GM19452 (cell line): ENCODE data around the gene MLN.
A peak's percentile ranks its signal among the peaks of the same experiment; 100 is the strongest.

ENCODE experiments used
- ATAC-seq: cut with Tn5 transposase; IDR thresholded peaks from one replicate; pipeline ENCODE4 v1.9.1; 2021; ENCODE audit not compliant: unreplicated experiment

The MLN gene

DNA sequence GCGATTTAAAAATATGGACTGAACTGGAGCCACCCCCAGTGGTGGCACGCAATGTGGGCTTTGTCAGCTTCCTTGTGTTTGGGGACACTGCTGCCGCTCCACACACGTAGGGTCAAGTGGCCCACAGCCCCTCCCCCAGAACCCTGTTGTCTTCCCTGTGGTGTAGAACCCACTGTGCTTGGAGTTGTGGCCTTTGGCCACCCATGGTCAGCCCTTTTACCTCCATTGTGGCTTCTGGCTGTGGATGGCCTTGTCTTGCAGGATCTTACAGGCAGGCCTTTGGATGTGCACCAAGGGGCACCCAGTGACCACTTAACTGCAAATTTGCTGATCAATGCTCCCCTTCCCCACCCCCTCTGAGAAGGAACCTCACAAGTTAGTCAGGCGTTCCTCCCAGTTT lies 12.9 kb downstream of the MLN start:
- ATAC-seq: no peak

DNA sequence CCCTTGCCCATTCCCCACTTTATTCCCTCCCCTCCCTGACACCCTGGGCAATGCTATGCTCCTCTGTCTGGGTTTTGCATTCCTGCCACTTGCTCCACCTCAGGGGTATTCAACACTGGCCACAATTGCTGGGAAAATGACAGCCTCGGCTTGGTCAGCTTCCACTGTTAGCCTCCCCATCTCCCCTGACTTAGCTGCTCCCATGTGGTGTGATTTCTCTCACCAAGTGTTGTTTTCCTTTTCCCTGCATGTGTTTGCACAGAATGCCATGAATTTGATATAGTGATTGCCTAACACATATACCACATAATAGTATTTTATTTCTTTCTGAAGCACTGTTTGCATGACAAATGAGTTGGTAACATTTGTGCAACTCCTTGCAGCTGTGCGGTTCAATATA lies 13.4 kb downstream of the MLN start:
- ATAC-seq: no peak

DNA sequence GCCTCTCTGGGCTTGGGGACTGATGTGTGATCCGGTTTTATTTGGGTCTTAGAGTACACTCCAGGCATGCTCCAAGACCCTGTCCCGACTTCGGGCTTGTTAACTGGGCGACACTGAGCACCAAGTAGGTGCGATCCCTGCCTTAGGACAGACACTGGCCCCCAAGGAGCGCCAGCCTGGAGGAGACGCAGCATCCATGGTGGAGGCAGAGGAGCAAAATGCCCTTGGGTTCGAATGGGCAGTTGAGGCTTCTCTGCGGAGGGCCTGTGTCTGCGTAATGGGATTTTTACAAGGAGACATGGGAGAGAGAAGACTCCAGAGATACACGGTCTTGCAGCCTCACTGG lies 14.3 kb downstream of the MLN start:
- no peak for ATAC-seq

DNA sequence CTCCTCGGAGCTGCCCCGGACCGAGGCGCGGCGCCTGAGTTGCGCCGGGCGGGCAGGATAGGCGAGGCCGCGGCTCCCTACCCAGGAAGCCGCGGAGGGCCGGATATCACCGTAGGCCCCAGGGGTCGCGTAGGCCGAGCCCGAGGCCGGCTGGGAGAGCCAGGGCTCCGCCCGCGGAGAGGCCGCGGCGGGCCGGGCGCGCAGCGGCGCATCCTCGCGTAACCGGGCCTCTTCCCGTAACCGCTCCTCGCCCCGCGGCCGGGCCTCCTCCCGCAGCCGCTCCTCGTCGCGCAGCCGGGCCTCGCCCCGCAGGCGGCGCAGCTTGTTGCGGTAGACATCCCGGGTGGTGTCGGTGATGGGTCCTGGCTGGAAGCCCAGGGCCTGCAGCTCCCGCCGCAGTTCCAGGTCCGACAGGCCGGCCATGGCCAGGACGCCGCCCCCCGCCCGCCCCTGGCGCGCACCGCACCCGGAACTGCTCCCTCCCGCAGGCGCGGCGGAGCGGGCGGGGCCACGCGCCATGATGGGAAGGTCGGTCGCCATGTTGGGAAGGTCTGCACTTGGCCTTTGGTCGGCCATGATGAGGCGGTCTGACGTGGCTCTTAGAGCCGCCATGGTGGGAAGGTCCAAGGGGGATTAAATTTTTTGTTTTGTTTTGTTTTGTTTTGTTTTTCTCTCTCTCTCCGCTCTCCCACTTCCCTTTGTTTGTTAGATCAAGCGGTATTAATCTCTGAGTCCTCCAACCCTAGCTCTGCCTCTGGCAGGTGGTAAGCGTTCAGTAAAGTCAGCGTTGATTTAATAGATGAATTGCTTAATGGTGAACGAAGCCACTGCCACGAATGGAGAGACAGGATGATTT lies 14.9 kb downstream of the MLN start, which contains the start of gene LEMD2:
Gene LEMD2, minus strand, starts transcription at position 437 of the 856 bp plus-strand sequence. Its CDS starts 14 bp downstream, at position 423.
- ATAC-seq: peak; percentile 85

DNA sequence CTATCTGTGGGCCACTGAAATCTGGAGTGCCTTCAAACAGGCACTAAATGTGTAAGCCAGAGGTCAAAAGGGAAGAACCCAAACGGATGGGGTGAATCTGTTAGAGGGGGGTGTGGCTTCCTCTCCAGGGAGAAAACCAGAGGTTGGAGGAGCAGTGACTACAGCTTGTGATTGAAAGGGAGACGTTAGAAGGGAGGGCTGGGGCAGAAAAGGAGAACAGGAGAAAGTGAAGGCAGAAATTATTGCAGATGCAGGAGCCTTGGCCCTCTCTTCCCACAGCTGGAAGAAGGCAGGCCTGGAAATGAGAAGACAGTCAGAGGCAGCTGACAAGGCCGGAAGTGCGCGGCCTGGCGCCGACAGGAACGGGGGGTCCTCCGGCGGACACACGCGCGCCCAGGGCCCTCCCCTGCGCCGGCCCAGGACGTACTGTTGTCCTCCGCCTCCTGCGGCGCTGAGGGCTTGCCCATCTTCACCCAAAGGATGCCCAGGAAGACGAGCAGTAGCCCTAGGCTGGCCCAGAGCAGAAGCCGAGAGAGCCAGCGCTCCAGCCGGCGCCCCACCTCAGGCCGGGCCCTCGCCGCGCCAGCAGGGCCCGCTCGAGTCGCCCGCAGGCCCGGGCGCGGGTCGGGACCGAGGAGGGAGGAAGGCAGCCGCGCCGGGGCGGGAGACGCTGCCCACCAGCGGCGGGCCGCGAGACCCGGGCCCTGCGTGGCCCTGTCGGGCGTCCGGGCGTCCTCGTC lies 15.7 kb downstream of the MLN start:
- peak; percentile 40 for ATAC-seq

DNA sequence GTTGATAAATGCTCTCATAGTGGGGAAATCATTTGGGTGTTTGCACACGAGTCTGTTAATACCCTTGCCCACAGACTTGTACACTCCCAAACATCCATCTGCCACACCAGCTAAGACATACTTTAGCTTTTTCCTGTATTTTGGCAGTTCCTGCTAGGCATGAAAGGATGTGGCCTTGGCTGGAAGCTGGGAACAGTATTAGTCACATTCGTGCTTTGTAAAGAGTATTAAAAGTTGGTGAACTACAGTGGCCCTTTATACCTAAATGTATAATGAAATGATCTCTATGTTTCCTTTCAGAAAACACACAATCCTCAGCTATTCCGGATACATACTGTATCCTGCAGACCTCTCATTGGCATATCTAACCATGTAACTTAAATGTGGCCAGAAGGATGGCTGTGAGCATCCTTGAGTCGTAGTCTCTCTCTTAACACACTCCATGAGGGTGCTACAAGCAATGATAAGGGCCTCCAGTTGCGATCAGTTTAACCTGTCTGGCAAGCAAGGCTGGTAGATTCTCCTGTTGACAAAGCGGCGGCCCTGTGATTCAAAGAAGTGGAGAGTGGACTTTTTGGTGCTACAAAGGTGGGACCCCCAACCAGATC lies 16.4 kb downstream of the MLN start:
- no peak for ATAC-seq

DNA sequence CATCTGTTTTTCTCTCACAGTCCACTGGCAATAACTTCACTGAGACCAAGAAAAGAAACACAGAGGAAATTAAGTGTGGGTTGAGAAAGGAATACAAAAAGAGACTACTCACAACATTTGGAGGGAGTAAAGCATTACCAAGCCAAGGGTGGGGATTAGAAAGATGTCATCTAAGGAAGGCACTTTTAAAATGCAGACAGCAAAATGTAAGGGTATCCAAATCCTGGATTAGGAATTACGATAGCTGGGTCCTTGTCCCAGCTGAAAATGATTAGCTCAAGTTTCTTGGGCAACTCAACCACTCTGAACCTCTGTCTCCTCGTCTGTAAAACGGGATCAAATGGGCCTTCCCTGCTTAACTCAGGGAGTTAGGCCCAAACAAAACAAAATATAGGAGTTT lies 17.1 kb downstream of the MLN start:
- no peak for ATAC-seq

DNA sequence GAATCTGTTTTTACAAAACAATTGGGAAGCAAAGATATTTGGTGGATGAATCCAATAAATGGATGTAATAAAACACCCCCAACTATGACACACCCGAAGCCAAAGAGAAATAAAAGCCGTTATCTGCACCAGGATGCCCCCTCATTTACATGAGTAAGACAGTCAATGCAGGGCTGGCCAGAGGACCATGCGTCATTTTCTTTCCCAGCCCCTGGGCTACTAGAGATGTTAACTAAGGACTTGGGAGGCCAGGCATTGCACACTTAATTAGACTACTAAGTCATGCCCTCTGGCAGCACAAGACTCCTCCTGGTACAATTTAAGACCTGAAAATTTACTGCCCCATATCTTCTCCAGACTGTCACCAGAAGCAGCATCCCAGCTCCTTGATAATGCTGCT lies 18.0 kb downstream of the MLN start:
- ATAC-seq: no peak

DNA sequence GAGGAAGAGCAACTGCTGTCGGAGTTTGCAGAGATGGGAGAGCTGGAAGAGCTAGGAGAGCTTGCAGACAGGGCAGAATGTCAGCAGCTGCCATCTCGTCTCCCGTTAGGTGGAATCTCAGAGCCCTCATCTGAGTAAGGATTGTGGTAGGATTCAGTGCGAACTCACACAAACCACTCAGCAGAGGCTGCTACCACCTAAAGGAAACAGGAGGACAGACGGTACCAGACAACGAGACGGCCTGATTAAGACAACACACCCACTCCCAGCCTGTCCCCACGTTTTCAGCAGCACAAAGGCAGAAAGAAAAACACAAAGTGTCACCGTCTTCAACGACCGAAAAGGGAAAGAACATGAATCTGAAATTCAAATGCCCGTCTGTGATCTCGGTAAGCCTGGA lies 19.0 kb downstream of the MLN start:
- ATAC-seq: no peak

DNA sequence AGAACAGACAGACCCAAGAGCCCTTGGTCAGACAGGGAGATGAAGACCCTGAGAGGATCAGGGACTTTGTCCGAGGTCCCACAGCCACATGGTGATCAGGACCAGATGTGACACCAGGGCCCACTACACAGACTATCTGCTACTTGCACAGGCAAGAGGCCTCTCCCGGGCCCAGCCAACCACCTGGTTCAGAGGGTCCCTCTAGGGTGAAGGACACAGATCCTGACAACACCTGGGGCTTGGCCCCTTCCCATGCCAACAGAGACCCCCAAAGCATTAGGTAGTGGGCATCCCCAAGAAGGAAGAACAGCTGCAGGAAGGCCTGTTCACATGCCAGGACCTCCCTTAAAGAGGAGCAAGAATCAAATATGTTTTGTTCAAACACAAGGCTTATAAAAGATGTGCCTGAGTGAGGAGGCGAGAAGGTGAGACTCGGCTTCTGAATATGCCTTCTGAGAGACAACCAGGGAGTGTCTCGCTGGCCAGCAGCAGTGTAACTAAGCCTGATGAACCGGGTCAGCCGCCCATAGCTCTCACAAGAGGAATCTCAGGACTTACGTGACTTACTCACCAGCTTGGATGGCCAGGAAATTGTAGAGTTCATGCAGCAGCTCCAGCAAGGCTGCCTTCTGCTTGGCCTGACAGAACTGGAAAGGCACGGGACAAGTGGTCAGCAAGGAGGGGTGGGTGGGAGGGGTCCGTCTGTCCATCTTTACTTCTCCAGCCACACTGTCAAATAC lies 19.9 kb downstream of the MLN start:
- ATAC-seq: no peak

DNA sequence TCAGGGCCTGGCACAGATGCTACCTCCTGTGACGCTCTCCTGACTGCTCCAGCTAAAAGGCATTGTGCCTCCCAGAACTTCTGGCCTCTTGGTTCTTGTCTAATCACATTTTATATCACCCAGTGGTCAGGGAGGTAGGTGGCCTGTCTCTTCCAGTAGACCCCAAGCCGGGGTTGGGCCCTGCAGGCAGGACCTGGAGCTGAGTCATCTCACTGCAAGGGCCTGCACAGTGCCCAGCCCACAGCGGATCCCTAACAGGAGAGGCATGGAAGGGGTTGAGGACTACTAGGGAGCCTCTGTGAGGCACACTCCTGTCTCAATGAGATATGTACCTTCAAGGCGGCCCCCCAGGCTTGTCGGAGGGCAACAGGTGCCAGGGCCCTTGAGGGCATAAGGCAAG lies 21.2 kb downstream of the MLN start:
- no peak for ATAC-seq

DNA sequence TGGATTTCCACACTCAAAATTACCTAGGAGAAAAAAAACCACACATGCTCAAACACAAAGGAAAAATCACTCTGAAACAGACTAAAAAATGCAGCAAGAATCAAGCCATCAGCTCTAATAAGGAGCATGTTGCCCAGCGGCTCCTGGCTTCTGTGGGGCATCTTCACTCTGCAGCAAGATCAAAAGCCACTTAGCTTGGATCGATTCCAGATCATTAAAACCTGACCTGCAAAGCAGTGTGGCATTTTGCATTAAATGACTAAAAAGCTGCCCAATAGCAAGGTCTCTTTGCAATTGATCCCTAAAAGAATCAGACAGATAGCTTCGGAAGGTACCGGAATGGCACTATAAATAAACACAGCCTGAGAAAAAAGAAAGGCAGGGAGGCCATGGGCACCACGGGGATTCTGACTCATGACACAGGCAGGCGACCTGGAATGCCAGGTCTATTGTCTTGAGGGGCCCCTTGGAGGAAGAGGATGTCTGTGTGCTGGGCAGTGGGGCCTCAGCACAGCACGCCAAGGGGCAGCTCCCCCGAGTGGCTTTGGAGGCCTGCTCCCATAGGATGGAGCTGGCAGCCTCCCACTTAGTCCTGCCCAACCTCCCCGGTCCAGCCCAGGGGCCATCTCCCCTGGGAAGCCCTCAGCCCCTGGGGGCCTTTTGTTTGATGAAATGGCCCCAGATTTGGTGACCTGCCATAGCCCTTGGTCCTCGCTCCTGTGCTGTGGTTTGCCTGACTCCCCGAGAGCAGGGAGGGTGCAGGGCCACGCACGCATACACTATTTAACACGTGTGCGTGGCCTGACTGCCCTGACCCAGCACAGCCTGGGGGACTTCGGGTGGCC lies 22.4 kb downstream of the MLN start:
- no peak for ATAC-seq

DNA sequence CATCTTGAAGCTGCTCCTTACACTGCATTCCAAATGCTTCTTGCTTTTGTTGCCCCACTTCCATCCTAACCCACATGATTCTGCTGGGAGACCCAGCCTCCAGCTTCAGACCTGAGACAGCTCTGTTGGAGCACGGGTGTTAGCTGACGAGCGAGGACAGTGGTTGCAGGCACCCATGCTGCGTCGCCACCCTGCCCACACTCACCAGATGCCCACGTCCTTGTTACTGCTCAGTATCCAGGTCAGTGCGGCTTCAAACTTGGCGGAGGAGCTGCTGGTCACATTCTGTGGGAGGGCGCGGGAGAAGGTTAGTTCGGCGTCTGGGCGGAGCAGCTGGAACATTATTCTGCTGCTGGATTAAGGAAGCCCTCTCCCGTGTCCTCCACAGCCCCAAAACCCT lies 23.9 kb downstream of the MLN start:
- ATAC-seq: no peak

DNA sequence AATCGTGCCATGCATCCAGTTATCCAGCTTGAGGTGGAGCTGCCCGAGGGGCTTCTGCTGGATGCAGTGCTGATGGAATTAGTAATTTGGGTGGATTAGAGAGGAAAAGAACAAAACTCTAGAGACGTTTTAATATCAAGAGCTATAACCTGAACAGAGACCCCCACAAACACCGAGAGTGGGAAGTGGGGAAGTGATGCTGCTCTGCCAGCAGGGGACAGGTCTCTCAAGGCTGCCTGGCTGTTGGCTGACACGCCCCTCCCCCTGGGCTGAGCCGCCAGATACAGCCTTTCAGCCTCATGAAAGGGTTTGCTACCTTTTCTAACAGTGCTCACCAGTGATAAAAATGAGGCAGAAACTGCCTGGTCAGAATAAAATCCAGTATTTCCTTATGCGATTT lies 24.5 kb downstream of the MLN start:
- no peak for ATAC-seq

DNA sequence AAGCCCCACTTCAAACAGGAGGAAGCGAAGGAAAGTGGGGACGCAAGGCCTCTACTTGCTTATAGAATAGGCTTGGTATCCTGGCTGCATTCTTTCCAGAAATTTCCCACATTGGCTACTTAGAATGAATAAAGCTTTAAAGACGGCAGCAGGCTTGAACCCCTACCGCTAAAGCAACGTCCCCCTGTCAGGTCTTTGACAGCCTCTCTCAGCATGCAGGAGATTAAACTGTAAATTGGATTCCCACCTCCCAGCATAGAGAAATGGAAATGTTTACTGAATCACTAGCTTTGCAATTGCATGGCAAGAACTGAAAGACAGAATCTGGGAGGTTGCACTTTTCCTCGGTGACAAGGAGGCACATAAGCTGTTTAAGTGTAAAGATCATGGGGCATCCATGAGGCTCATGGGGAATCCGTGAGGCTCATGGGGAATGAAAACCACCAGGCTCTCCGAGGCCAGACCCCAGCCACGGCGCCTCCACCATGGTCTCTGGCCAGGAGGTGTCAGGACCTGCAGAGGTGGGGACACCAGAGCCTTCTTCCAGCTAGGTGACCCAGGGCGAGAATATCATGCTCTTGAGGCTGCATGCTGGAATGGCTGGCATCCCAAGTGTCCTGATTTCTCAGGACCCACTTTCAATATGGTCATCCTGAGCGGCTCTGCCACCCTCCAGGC lies 25.2 kb downstream of the MLN start:
- ATAC-seq: no peak

DNA sequence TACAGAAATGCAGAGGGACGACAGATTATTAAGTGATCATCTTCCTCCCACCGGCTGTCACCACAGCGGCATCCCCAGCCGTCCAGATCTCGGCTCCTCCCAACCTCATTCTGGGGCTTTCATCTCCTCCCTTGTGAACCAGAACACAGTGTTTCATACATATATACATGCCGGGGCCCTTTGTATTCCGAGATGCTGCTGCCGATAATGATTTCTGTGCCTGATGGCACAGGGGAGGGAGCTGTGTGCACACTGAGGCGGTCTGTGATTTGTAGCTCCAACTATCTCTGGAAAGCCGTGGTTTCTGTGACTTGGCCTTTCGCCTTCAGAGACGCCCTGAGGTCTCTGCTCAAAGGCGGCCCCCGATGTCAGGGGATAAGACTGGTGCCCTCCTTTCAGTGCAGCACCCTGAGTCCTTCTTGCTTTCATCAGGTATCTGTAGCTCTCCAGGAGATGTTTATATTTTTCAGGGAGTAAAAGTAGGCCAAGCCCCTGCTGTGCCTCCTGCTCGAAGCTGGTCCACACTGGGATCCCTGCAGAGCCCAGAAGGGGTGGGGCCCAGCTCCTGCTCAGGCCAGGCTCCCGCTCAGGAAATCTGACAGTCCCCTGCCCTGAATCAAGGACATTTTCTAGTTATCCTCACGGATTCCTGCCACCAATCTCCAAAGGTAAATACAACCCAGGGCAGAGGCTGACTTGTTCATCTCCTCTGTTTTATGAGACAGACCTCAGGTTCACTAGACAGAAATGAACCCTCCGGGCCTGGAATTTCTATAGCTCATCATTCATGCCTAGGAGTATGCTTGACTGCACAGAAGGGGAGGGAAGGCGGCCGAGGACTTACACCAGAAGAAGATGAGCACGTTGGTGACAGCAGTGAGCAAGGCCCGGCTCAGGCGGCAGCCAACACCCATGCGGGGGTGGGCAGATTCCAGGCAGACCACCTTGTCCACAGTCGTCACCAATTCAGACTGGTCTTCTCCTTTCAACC lies 26.1 kb downstream of the MLN start:
- no peak for ATAC-seq

DNA sequence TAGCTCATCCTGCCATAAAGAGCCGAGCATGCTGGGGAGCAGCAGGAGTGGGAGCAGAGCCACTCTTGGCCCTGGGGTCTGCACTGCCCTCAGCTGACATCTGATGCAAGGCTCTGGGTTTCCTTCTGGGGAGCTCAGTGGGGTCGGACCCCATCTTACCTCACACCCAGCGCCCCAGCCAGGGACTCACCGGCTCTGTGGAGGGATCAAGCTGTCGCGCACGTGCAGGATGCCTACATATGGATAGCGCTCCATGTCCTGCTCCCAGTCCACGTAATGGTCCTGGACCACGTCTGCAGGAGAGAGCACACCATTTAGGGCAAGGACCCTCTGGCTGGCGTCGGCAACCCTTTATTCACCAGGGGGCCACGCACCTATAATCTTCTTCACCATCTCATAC lies 27.0 kb downstream of the MLN start:
- no peak for ATAC-seq

DNA sequence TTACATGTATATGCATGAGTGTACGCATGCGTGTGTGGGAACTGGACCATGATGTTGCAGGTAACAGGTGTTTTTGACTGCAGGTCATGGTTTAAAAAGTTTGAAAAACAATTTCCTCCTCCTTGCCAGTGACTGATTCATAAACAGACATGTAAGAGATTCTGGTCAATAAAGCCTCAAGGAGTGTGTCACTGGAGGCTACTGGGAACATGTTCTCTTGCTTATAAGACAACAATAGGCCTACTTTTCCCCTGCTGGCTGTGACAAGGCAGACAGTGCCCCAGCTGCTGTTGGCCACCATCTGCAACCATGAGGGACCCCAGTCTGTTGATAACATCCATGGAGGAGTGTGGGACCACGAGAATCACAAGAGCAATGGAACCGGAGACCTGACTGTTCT lies 27.6 kb downstream of the MLN start:
- no peak for ATAC-seq

DNA sequence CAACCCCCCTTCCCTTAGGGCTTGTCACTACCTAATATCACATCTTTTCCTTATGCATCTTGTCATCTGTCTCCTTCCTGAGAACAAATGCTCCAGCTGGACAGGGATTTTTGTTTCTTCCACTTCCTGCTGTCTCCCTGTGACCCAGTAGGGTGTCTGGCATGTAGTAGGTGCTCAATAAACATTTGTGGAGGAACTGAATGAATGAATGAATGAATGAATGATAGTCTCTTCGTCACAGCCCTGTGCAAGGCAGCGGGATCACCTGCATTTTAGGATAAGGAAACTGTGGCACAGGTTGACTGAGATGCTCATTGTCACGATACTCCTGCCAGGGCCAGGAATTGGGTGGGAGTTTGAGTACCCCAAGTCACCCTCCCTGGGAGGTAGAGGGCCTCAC lies 29.0 kb downstream of the MLN start:
- no peak for ATAC-seq
